Mesenchymal stem cell (in vitro differentiated cells and primary cell): ENCODE data around the gene ZNF646.
A peak's percentile ranks its signal among the peaks of the same experiment; 100 is the strongest.

ENCODE experiments used
- DNase-seq: peaks from one replicate; pipeline ENCODE4 v3.0.0-alpha.2; 2013
- H2AFZ ChIP-seq: one replicate; pipeline ENCODE4 v1.6.1; 2013; ENCODE audit warnings: low read depth, mild to moderate bottlenecking, control low read depth, inconsistent platforms, low read length, moderate library complexity
- H2AK5ac ChIP-seq: 2 replicates; pipeline ENCODE4 v1.6.1; 2013; ENCODE audit warnings: low read length, moderate library complexity, mild to moderate bottlenecking, inconsistent platforms; ENCODE audit not compliant: severe bottlenecking
- H2BK120ac ChIP-seq: one replicate; pipeline ENCODE4 v1.6.1; 2013; ENCODE audit warnings: low read depth, mild to moderate bottlenecking, inconsistent platforms, low read length, moderate library complexity
- H2BK12ac ChIP-seq, 2 experiments: one replicate each; pipeline ENCODE4 v1.6.1; 2013; ENCODE audit warnings: inconsistent platforms in 2 of 2, low read length in 2 of 2, mild to moderate bottlenecking in 2 of 2, moderate library complexity in 2 of 2, control low read depth in 1 of 2
- H2BK15ac ChIP-seq: one replicate; pipeline ENCODE4 v1.6.1; 2013; ENCODE audit warnings: mild to moderate bottlenecking, low read depth, inconsistent platforms; ENCODE audit not compliant: poor library complexity, severe bottlenecking
- H2BK5ac ChIP-seq: 2 replicates; pipeline ENCODE4 v1.6.1; 2013; ENCODE audit warnings: low read depth, mild to moderate bottlenecking, low read length, control low read depth, inconsistent platforms; ENCODE audit not compliant: poor library complexity, severe bottlenecking
- H3K14ac ChIP-seq, 2 experiments: one replicate each; pipeline ENCODE4 v1.6.1; 2013; ENCODE audit warnings: inconsistent platforms in 2 of 2, low read length in 2 of 2, control low read depth in 1 of 2, mild to moderate bottlenecking in 1 of 2, moderate library complexity in 1 of 2
- H3K18ac ChIP-seq, 2 experiments: one replicate each; pipeline ENCODE4 v1.6.1; 2013; ENCODE audit warnings: inconsistent platforms in 2 of 2, low read length in 2 of 2, control low read depth in 1 of 2, low read depth in 1 of 2, mild to moderate bottlenecking in 1 of 2
- H3K23ac ChIP-seq, 2 experiments: one replicate each; pipeline ENCODE4 v1.6.1; 2013; ENCODE audit warnings: inconsistent platforms in 2 of 2, low read length in 2 of 2, mild to moderate bottlenecking in 2 of 2, moderate library complexity in 2 of 2, control low read depth in 1 of 2
- H3K27ac ChIP-seq: 2 replicates; pipeline ENCODE4 v1.5.1; 2013; ENCODE audit warnings: mild to moderate bottlenecking, moderate library complexity, low read length, control low read depth, inconsistent platforms; ENCODE audit not compliant: poor library complexity, severe bottlenecking
- H3K27me3 ChIP-seq, 2 experiments: 2 replicates each; pipeline versions ENCODE4 v1.6.1 to v1.7.0; 2013; ENCODE audit warnings: low read length in 2 of 2, mild to moderate bottlenecking in 2 of 2, moderate library complexity in 2 of 2, control low read depth in 1 of 2, inconsistent platforms in 1 of 2; ENCODE audit not compliant: control insufficient read depth in 1 of 2, insufficient read depth in 1 of 2
- H3K36me3 ChIP-seq, 2 experiments: 2 replicates each; pipeline versions ENCODE4 v1.6.1 to v1.7.0; 2013; ENCODE audit warnings: low read length in 2 of 2, control low read depth in 1 of 2, inconsistent platforms in 1 of 2, low read depth in 1 of 2, mild to moderate bottlenecking in 1 of 2; ENCODE audit not compliant: insufficient read depth in 2 of 2, control insufficient read depth in 1 of 2
- H3K4ac ChIP-seq, 2 experiments: one replicate each; pipeline ENCODE4 v1.6.1; 2013; ENCODE audit warnings: inconsistent platforms in 2 of 2, low read length in 2 of 2, mild to moderate bottlenecking in 2 of 2, moderate library complexity in 2 of 2, control low read depth in 1 of 2, low read depth in 1 of 2
- H3K4me1 ChIP-seq: 2 replicates; pipeline ENCODE4 v1.6.1; 2013; ENCODE audit warnings: low read depth, low read length, control low read depth; ENCODE audit not compliant: control insufficient read depth, insufficient read depth
- H3K4me2 ChIP-seq: 2 replicates; pipeline ENCODE4 v1.6.1; 2013; ENCODE audit warnings: low read length, mild to moderate bottlenecking, inconsistent platforms; ENCODE audit not compliant: poor library complexity, severe bottlenecking
- H3K4me3 ChIP-seq, 2 experiments: 2 replicates each; pipeline versions ENCODE4 v1.5.1 to v1.7.0; 2013; ENCODE audit warnings: low read length in 2 of 2, mild to moderate bottlenecking in 2 of 2, control low read depth in 1 of 2, low read depth in 1 of 2; ENCODE audit not compliant: insufficient read depth in 1 of 2
- H3K79me1 ChIP-seq: replicated peaks from 2 replicates; pipeline ENCODE4 v1.6.1; 2013; ENCODE audit warnings: mild to moderate bottlenecking, control low read depth, low read length, inconsistent platforms; ENCODE audit not compliant: poor library complexity, severe bottlenecking
- H3K9ac ChIP-seq: 2 replicates; pipeline ENCODE4 v1.7.0; 2013; ENCODE audit warnings: mild to moderate bottlenecking, low read length, moderate library complexity
- H3K9me3 ChIP-seq: 2 replicates; pipeline ENCODE4 v1.7.0; 2013; ENCODE audit warnings: mild to moderate bottlenecking, low read length; ENCODE audit not compliant: control insufficient read depth
- H4K8ac ChIP-seq: one replicate; pipeline ENCODE4 v1.6.1; 2013; ENCODE audit warnings: inconsistent platforms, mild to moderate bottlenecking, low read length, moderate library complexity
- H4K91ac ChIP-seq: one replicate; pipeline ENCODE4 v1.6.1; 2013; ENCODE audit warnings: mild to moderate bottlenecking, low read length, inconsistent platforms
- WGBS: methylation state at CpG from one replicate; pipeline ENCODE4 v1.1.7; 2013; ENCODE audit warnings: mixed read lengths; 5-methylcytosine and 5-hydroxymethylcytosine counted together

ZNF646 gene

DNA sequence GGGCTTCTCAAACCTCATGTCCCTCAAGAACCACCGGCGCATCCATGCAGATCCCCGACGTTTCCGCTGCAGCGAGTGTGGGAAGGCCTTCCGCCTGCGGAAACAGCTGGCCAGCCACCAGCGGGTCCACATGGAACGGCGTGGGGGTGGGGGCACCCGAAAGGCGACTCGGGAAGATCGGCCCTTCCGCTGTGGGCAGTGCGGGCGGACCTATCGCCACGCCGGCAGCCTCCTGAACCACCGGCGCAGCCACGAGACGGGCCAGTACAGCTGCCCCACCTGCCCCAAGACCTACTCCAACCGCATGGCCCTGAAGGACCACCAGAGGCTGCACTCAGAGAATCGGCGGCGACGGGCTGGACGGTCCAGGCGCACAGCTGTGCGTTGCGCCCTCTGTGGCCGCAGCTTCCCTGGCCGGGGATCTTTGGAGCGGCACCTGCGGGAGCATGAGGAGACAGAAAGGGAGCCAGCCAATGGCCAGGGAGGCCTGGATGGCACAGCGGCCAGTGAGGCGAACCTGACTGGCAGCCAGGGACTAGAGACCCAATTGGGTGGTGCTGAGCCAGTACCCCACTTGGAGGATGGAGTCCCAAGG lies 5.9 kb downstream of the ZNF646 start:
- H3K9ac ChIP-seq = no peak overlapping the region
- H2BK15ac ChIP-seq = no peak overlapping the region
- peaks cover 92 to 94% of the 10 kb centered on the region in 2 experiments for H3K36me3 ChIP-seq
- H3K18ac ChIP-seq = no peak overlapping the region
- no peaks in the 10 kb centered on the region for H3K9me3 ChIP-seq
- no peak overlapping the region for H2BK120ac ChIP-seq
- no peak overlapping the region for H3K4ac ChIP-seq
- DNase-seq = no peak
- H3K23ac ChIP-seq = no peak overlapping the region
- no peak overlapping the region for H3K27ac ChIP-seq
- H2AK5ac ChIP-seq = no peak overlapping the region
- peaks cover 71% of the 10 kb centered on the region for H3K79me1 ChIP-seq
- peaks cover 21% of the 10 kb centered on the region for H3K4me1 ChIP-seq
- H4K91ac ChIP-seq = no peak overlapping the region
- no peak overlapping the region for H2AFZ ChIP-seq
- no peak overlapping the region for H2BK12ac ChIP-seq
- H2BK5ac ChIP-seq = no peak overlapping the region
- 98% methylated on average over 40 of the region's 40 CpGs for WGBS
- no peak overlapping the region for H4K8ac ChIP-seq
- H3K14ac ChIP-seq = no peak overlapping the region
- H3K4me2 ChIP-seq = no peak overlapping the region
- no peaks in the 10 kb centered on the region for H3K27me3 ChIP-seq
- no peak overlapping the region for H3K4me3 ChIP-seq

DNA sequence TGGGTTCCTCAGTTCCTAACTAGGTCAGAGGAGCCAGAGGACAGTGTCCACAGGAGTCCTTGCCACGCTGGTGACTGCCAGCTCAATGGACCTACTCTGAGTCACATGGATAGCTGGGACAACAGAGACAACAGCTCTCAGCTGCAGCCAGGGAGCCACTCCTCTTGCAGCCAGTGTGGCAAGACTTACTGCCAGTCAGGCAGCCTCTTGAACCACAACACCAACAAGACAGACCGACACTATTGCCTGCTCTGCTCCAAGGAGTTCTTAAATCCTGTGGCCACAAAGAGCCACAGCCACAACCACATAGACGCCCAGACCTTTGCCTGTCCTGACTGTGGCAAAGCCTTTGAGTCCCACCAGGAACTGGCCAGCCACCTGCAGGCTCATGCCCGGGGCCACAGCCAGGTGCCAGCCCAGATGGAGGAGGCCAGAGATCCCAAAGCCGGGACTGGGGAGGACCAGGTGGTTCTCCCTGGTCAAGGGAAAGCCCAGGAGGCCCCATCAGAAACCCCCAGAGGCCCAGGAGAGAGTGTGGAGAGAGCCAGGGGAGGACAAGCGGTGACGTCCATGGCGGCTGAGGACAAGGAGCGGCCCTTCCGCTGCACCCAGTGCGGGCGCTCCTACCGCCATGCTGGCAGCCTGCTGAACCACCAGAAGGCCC lies 6.7 kb downstream of the ZNF646 start:
- H2BK5ac ChIP-seq = no peak overlapping the region
- H3K27ac ChIP-seq = no peak overlapping the region
- H4K8ac ChIP-seq = no peak overlapping the region
- WGBS = 97% methylated on average over 13 of the region's 13 CpGs
- H3K4me2 ChIP-seq = no peak overlapping the region
- no peak for DNase-seq
- no peak overlapping the region for H2AFZ ChIP-seq
- no peak overlapping the region for H3K9ac ChIP-seq
- H2BK15ac ChIP-seq = no peak overlapping the region
- no peak overlapping the region for H3K23ac ChIP-seq
- peaks cover 21% of the 10 kb centered on the region for H3K4me1 ChIP-seq
- H3K4ac ChIP-seq = no peak overlapping the region
- H2BK120ac ChIP-seq = no peak overlapping the region
- no peak overlapping the region for H2BK12ac ChIP-seq
- no peak overlapping the region for H3K14ac ChIP-seq
- no peak overlapping the region for H4K91ac ChIP-seq
- peaks cover 71% of the 10 kb centered on the region for H3K79me1 ChIP-seq
- H3K36me3 ChIP-seq = peaks cover 99 to 100% of the 10 kb centered on the region in 2 experiments
- H3K4me3 ChIP-seq = no peak overlapping the region
- no peak overlapping the region for H3K18ac ChIP-seq
- H3K27me3 ChIP-seq = no peaks in the 10 kb centered on the region
- H3K9me3 ChIP-seq = no peaks in the 10 kb centered on the region
- H2AK5ac ChIP-seq = no peak overlapping the region

DNA sequence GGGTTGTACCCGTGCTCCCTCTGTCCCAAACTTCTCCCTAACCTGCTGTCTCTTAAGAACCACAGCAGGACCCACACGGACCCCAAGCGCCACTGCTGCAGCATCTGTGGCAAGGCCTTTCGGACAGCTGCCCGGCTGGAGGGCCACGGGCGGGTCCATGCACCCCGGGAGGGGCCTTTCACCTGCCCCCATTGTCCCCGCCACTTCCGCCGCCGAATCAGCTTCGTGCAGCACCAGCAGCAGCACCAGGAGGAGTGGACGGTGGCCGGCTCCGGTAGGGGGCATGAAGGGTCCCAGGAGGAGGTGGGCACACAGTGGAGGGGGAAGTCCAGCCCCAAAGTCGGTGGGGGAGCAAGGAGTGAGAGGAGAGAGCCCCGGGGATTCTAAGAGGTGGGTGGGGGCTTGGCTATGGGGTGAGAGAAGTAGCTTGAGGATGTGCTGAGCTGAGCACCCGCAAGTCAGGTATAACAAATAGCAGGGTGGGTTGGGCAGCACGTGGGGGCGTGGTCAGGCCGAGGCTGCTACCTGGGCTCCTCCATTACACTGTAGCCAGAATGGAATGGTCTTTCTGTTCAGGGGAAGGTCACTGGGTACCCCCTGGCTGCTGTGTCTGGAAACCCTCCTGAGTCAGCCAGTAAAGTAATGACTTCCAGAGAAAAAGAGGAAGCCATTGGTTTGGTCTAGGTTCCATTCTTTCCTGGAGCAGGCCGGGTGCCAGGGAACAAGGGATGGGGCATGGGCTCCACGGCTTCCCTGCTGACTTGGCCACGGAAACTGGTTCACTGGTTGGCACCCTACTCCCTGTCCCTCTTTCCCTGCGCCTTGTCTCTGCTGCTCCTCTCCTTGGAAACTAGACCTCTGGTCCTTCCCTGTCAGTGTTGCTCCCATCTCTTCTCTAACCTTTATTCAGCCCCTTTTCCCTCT lies 7.5 kb downstream of the ZNF646 start:
- no peak overlapping the region for H2AK5ac ChIP-seq
- H2BK5ac ChIP-seq = no peak overlapping the region
- H3K23ac ChIP-seq = no peak overlapping the region
- H3K18ac ChIP-seq = no peak overlapping the region
- no peak overlapping the region for H2BK15ac ChIP-seq
- peaks cover 98 to 100% of the 10 kb centered on the region in 2 experiments for H3K36me3 ChIP-seq
- no peak overlapping the region for H2AFZ ChIP-seq
- no peak overlapping the region for H3K4ac ChIP-seq
- H3K4me2 ChIP-seq = no peak overlapping the region
- H4K91ac ChIP-seq = no peak overlapping the region
- H3K27ac ChIP-seq = no peak overlapping the region
- no peaks in the 10 kb centered on the region for H3K9me3 ChIP-seq
- H3K14ac ChIP-seq = no peak overlapping the region
- no peak for DNase-seq
- H3K4me3 ChIP-seq = no peak overlapping the region
- peaks cover 70% of the 10 kb centered on the region for H3K79me1 ChIP-seq
- H4K8ac ChIP-seq = peak overlapping the region; percentile 35
- H2BK120ac ChIP-seq = no peak overlapping the region
- 93% methylated on average over 26 of the region's 26 CpGs for WGBS
- H3K9ac ChIP-seq = peak overlapping the region; percentile 41
- no peaks in the 10 kb centered on the region for H3K27me3 ChIP-seq
- peaks cover 18% of the 10 kb centered on the region for H3K4me1 ChIP-seq
- H2BK12ac ChIP-seq = no peak overlapping the region
